Measurements from ENCODE around the gene OR1S1. TPM values are rescaled to one million over a fixed set of nuclear protein-coding genes. Genes with fewer than 3 reads are reported as not detected.
"Not testable (repeated sequence)": the region's sequence is repeated elsewhere in the genome, so short reads cannot be mapped to it uniquely, and the experiment has no call there.

OR1S1 gene
- total RNA-seq (not detected), polyA plus RNA-seq (not detected)
- long read RNA-seq, donor 1: 0 reads
- long read RNA-seq, donor 2: 0 reads
- long read RNA-seq, donor 3: 0 reads

DNA sequence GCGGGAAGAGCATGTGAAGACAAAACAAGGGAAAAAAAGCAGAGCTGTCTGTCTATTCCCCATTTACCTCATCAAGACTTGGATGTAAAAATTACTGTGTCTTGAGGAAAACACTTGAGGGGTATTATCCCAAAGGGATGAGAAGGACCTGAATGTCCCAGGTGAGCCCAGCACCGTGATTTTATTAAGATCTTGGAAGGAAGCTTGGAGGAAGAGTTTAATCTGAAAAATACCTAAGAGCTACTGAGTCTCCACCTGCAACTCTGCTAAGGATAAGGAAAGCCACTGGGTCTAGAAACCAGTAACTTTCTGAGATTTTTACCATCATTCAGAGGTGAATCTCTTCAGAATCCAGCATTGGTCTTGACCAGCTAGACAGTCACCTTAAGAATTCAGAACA lies at the start of gene OR1S1:
Gene OR1S1 (plus strand): TSS at position 301 of the 400 bp plus-strand sequence.
- H3K27ac ChIP-seq; H3K9me3 ChIP-seq; intact Hi-C loops (cut with DNase I); H3K4me3 ChIP-seq; ATAC-seq; H3K27me3 ChIP-seq; DNase-seq; H3K4me1 ChIP-seq; H3K36me3 ChIP-seq: not testable (repeated sequence)
- WGBS, 2 donors: 76 to 87% methylated on average over 2 of the region's 2 CpGs

GRCh38 chr11:58164389-58164788 lies 48.1 kb upstream of the OR1S1 start:
- intact Hi-C loops (cut with DNase I): no loop called here
- H3K27ac ChIP-seq: no peak overlapping the region
- no peak for TF ChIP-seq CTCF (IDR thresholded peaks at IDR 0.05)
- 85 to 92% methylated on average over 4 of the region's 4 CpGs for WGBS, 2 donors
- H3K9me3 ChIP-seq: peaks cover 0 to 6% (median 0%) of the 10 kb centered on the region in 11 donors
- no peaks in the 10 kb centered on the region for H3K4me1 ChIP-seq
- no peaks in the 10 kb centered on the region for H3K27me3 ChIP-seq
- DNase-seq: no peak
- no peaks in the 10 kb centered on the region for H3K36me3 ChIP-seq
- no peak overlapping the region for H3K4me3 ChIP-seq
- ATAC-seq: no peak

GRCh38 chr11:58164990-58165389 lies 47.5 kb upstream of the OR1S1 start:
- 67 to 71% methylated on average over 1 of the region's 1 CpG for whole genome bisulfite sequencing, 2 donors
- H3K27ac ChIP-seq: no peak overlapping the region
- no peak overlapping the region for H3K4me3 ChIP-seq
- H3K4me1 ChIP-seq: no peaks in the 10 kb centered on the region
- H3K36me3 ChIP-seq: no peaks in the 10 kb centered on the region
- no peak for ATAC-seq
- no peaks in the 10 kb centered on the region for H3K27me3 ChIP-seq
- TF ChIP-seq CTCF (IDR thresholded peaks at IDR 0.05): no peak
- peaks cover 0 to 2% (median 0%) of the 10 kb centered on the region in 11 donors for H3K9me3 ChIP-seq
- no peak for DNase-seq
- intact Hi-C loops (cut with DNase I): no loop called here

DNA sequence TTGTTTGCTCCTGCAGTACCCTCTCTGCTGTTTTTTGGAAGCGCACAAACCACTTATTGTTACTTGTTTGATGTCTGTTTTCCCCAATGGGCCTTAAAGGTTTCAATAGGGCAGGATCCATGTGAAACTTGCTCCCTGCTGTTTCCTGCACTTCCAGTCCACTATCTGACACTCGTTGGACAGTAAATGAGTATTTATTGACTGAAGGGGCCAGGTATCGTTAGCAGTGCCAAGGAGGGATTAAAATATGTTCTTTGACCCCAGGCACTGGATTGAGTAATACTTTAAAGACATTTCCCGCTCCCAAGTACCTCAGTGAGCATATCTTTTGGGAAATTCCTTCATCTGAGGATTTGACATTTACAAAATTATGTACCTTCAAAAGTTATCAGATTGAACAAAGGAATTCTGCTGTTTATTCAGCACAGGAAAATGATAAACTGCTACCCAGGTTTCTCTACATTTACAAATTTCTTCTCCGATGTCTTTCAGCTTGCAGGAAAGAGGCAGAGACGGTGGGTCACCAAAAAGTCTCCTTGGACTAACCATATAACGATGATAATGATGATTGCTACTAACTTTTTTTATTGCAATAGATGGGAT lies 46.9 kb upstream of the OR1S1 start:
- ATAC-seq (no peak), DNase-seq (no peak)
- H3K9me3 ChIP-seq: no peaks in the 10 kb centered on the region
- H3K36me3 ChIP-seq: no peaks in the 10 kb centered on the region
- no peaks in the 10 kb centered on the region for H3K4me1 ChIP-seq
- H3K27me3 ChIP-seq: no peaks in the 10 kb centered on the region
- no peak overlapping the region for H3K4me3 ChIP-seq
- 81% methylated on average over 7 of the region's 7 CpGs for WGBS, 2 donors
- intact Hi-C loops (cut with DNase I): no loop called here
- TF ChIP-seq CTCF (IDR thresholded peaks at IDR 0.05): no peak
- H3K27ac ChIP-seq: no peak overlapping the region

DNA sequence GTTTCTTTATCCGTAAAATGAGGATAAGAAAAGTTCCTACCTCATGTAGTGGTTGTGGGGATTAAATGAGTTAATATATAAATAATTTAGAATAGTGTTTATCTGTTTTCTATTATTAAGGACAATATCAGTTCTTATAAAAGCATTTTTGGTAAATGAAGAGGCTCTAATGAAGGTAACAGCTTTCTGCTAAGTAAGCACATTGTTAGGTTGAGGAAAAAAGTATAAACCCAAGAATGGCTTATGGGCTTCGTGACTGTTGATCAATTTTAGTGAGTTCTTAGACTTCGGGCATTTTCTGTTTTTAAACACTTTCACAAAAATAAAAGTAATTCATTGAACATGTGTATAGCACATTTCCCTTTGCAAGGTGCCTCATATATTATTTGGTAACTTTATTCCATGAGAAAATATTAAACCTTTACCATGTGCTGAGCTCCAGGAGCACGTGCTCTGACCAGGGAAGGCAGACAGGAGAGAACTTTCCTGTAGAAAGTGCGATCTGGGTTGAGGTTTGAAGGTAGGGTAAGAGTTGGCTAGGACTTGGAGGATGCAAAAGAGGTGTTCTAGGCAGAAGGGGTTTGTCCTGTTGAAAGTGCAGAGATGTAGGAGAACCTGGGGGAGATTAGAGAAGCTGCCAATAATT lies 35.0 kb upstream of the OR1S1 start:
- intact Hi-C loops (cut with DNase I): loop anchor here in 2 of 10 donors (10.0 kb wide), 2 partner anchors 47 to 83 kb away; partner anchors contain the start of gene OR10Q1 (in 1 of the 2)
- Histone ChIP-seq H3K4me1 (no peaks in the 10 kb centered on the region), H3K27me3 (no peaks in the 10 kb centered on the region), H3K36me3 (no peaks in the 10 kb centered on the region), H3K4me3 (no peak overlapping the region), H3K27ac (no peak overlapping the region), H3K9me3 (no peaks in the 10 kb centered on the region)
- no peak for TF ChIP-seq CTCF (IDR thresholded peaks at IDR 0.05)
- ATAC-seq: no peak
- whole genome bisulfite sequencing, 2 donors: 82 to 83% methylated on average over 5 of the region's 5 CpGs
- no peak for DNase-seq
